Sigmoid colon (tissue), 7 donors: ENCODE data around the gene E2F6. TPM values are rescaled to one million over a fixed set of nuclear protein-coding genes. Genes with fewer than 3 reads are reported as not detected.

Experiments used
- DNase-seq: peaks from one replicate; pipeline ENCODE4 v3.0.0-alpha.2; 2019
- H3K27ac ChIP-seq, 4 donors: fragments of 200-600 bp; sonication (generic); one replicate each; pipeline ENCODE4 v1.5.1; 2016 to 2019; ENCODE audit warnings: mild to moderate bottlenecking in 1 of 4
- H3K27me3 ChIP-seq, 3 donors: fragments of 200-600 bp; sonication (generic); one replicate each; pipeline ENCODE4 v1.5.1; 2019; ENCODE audit warnings: mild to moderate bottlenecking in 1 of 3
- H3K36me3 ChIP-seq, 4 donors: fragments of 200-600 bp; sonication (generic); one replicate each; pipeline ENCODE4 v1.5.1; 2016 to 2019
- H3K4me1 ChIP-seq, 4 donors: fragments of 200-600 bp; sonication (generic); one replicate each; pipeline ENCODE4 v1.5.1; 2017 to 2019
- H3K4me3 ChIP-seq, 4 donors: fragments of 200-600 bp; sonication (generic); one replicate each; pipeline ENCODE4 v1.5.1; 2017 to 2019; ENCODE audit warnings: mild to moderate bottlenecking in 2 of 4, moderate library complexity in 1 of 4
- H3K9me3 ChIP-seq, 4 donors: fragments of 200-600 bp in 3 of 4; sonication (generic) in 3 of 4; one replicate each; pipeline versions ENCODE4 v1.5.1 to v1.6.1; 2013 to 2019
- EP300 ChIP-seq, 4 donors: sonication (generic); formaldehyde crosslinking; IDR thresholded peaks; one replicate each; pipeline ENCODE4 v1.6.1; 2017; ENCODE audit warnings: antibody characterized with exemption in 4 of 4
- POLR2A ChIP-seq, 2 donors: fragments of 450-650 bp; IDR thresholded peaks; one replicate each; pipeline ENCODE4 v1.6.1; 2016; ENCODE audit warnings: antibody characterized with exemption in 2 of 2, mild to moderate bottlenecking in 2 of 2, moderate library complexity in 2 of 2
- POLR2AphosphoS5 ChIP-seq, 4 donors: sonication (generic); formaldehyde crosslinking; IDR thresholded peaks; one replicate each; pipeline ENCODE4 v1.6.1; 2017; ENCODE audit warnings: antibody characterized with exemption in 4 of 4
- WGBS, 2 donors: extraction: QIAGEN DNeasy Blood & Tissue Kit; methylation state at CpG; one replicate each; pipeline ENCODE4 v1.1.7; 2013; 5-methylcytosine and 5-hydroxymethylcytosine counted together
- intact Hi-C: fragments of 100-400 bp; cut with DNase I; formaldehyde crosslinking; loops from one replicate; pipeline ENCODE4 v1.15.1; 2023
- polyA plus RNA-seq, 3 donors: library from polyadenylated mRNA; stranded (reverse); fragments of 200-250 nt; gene quantifications; one replicate each; pipeline ENCODE4 v1.2.3, GENCODE V29; 2013
- total RNA-seq, 4 donors: library from RNA; depleted of rRNA; stranded (reverse); fragments of >200 nt; gene quantifications; one replicate each; pipeline ENCODE4 v1.1.0, GENCODE V29; 2016
- TF ChIP-seq, protein P1 (sequence below), 4 experiments: fragments of 450-650 bp in 3 of 4; fragments of 200-600 bp in 1 of 4; IDR thresholded peaks; one replicate each; pipeline ENCODE4 v1.5.1; 2016 to 2019; ENCODE audit warnings: antibody characterized with exemption in 4 of 4, mild to moderate bottlenecking in 3 of 4, moderate library complexity in 2 of 4
- donor health status: healthy with polysubstance abuse.
- donor health status: Bipolar disorder and iron deficiency.
- donor health status: healthy.

E2F6 gene
- total and polyA plus RNA-seq, 7 donors, result 3.6 to 24.2 (median 11.8) TPM

DNA sequence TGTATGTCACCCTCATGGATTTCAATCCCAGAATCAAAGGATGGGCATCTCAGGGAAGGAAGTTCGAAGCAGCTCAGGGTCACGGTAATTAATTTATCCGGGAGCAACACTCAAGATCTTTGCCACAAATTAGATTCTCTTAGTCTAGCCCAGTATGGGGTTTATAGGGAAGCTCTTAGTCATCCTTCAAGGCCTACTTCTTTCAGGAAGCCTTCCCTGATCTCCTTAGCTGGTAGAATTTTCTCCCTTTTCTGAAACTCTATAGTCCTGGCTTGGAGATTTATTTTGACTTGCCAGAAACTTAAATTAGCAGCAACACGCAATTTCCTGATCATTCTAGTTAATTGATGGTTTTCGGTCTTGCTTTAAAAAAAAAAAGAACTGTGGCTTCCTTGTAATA is 47.4 kb upstream of the E2F6 start:
- DNase-seq, result no peak
- Histone ChIP-seq H3K4me3 (no peak overlapping the region), H3K4me1 (peaks cover 0 to 3% (median under 1%) of the 10 kb centered on the region in 4 donors), H3K27ac (no peak overlapping the region), H3K27me3 (no peaks in the 10 kb centered on the region), H3K9me3 (no peaks in the 10 kb centered on the region), H3K36me3 (no peaks in the 10 kb centered on the region)
- intact Hi-C loops, result no loop called here
- WGBS, 2 donors, result 95 to 96% methylated on average over 5 of the region's 5 CpGs
- TF ChIP-seq, protein P1, sequence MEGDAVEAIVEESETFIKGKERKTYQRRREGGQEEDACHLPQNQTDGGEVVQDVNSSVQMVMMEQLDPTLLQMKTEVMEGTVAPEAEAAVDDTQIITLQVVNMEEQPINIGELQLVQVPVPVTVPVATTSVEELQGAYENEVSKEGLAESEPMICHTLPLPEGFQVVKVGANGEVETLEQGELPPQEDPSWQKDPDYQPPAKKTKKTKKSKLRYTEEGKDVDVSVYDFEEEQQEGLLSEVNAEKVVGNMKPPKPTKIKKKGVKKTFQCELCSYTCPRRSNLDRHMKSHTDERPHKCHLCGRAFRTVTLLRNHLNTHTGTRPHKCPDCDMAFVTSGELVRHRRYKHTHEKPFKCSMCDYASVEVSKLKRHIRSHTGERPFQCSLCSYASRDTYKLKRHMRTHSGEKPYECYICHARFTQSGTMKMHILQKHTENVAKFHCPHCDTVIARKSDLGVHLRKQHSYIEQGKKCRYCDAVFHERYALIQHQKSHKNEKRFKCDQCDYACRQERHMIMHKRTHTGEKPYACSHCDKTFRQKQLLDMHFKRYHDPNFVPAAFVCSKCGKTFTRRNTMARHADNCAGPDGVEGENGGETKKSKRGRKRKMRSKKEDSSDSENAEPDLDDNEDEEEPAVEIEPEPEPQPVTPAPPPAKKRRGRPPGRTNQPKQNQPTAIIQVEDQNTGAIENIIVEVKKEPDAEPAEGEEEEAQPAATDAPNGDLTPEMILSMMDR (IDR thresholded peaks at IDR 0.05), result no peak
- TF ChIP-seq EP300 (IDR thresholded peaks at IDR 0.05) (no peak), POLR2AphosphoS5 (IDR thresholded peaks at IDR 0.05) (no peak), POLR2A (IDR thresholded peaks at IDR 0.05) (no peak)

DNA sequence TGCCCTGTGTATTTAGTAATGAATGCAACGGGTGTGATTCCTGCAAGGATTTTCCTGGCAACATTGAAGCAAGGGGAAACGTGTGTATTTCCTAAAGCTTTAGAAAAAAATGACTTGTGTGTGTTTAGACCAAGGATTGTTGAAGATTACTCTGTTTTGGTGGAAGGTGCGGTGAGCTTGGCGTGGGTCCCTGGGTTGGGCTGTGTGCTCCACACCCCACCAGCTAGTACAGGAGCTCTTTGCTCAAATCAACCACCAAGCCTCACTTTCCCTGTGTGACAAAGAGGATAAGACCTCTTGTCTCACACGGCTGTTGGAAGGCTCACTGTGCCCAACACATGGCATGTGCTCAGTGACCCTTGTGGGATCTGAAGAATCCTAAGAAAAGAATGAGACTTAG is 46.5 kb upstream of the E2F6 start:
- H3K27ac ChIP-seq, result no peak overlapping the region
- H3K4me1 ChIP-seq, result peaks cover 0 to 10% (median 1%) of the 10 kb centered on the region in 4 donors
- no peak overlapping the region for H3K4me3 ChIP-seq
- no peaks in the 10 kb centered on the region for H3K27me3 ChIP-seq
- H3K9me3 ChIP-seq, result no peaks in the 10 kb centered on the region
- TF ChIP-seq EP300 (IDR thresholded peaks at IDR 0.05), result no peak
- TF ChIP-seq POLR2A (IDR thresholded peaks at IDR 0.05), result no peak
- TF ChIP-seq, protein P1 (IDR thresholded peaks at IDR 0.05), result no peak
- no peak for TF ChIP-seq POLR2AphosphoS5 (IDR thresholded peaks at IDR 0.05)
- DNase-seq, result no peak
- no peaks in the 10 kb centered on the region for H3K36me3 ChIP-seq
- intact Hi-C loops, result no loop called here
- 64 to 73% methylated on average over 5 of the region's 5 CpGs for WGBS, 2 donors

DNA sequence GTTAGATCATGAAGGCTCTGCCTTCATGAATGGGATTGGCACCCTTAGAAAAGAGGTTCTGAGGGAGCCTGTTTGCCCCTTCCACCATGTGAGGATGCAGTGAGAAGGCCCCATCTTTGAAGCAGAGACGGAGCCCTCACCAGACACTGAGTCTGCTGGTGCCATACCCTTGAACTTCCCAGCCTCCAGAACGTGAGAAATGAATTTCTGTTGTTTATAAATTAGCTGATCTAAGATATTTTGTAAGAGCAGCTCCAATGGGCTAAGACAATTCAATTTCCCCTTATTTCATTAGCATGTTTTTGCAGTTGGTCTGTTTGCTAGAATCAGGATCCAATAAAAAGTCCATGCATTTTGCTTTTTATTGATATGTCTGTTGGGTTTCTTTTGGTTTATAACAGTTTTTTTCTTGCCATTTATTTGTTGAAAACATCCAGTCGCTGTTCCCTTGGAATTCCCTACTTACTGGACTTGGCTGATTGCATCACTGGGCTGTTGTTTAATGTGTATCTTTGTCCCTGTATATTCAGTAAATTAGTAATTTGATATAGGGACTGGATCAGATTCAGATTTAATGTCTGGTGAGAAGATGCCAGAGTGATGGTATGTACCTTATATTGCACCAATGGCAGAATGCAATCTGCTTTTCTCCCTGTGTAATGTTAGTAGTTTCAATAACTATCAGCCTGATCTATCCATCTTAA is 43.8 kb upstream of the E2F6 start:
- Histone ChIP-seq H3K36me3 (no peaks in the 10 kb centered on the region), H3K27me3 (no peaks in the 10 kb centered on the region), H3K4me1 (peaks cover 0 to 11% (median 1%) of the 10 kb centered on the region in 4 donors), H3K4me3 (no peak overlapping the region), H3K27ac (no peak overlapping the region), H3K9me3 (no peaks in the 10 kb centered on the region)
- no peak for DNase-seq
- intact Hi-C loops, result no loop called here
- 80 to 81% methylated on average over 3 of the region's 3 CpGs for WGBS, 2 donors
- TF ChIP-seq POLR2AphosphoS5 (IDR thresholded peaks at IDR 0.05), result no peak
- TF ChIP-seq POLR2A (IDR thresholded peaks at IDR 0.05), result no peak
- no peak for TF ChIP-seq EP300 (IDR thresholded peaks at IDR 0.05)
- TF ChIP-seq, protein P1 (IDR thresholded peaks at IDR 0.05), result no peak

DNA sequence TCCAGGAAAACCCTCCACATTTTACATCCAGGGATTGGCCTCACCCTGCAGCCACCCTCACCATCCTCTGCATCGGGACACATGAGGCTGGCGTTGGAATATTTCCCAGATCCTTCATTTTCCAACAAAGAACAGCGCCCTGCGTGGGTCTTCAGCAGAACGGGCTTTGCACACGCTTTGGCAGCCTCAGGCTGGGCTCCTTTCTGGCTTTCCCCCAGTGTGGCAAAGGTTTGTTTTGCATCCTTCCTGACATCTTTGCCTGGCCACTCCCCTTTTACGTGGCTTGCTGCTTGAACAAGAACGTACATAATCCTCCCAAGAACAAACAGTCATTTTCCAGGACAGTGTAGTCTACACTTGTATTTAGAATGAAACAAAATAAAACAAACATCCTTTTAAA is 42.3 kb upstream of the E2F6 start:
- Histone ChIP-seq H3K27ac (peak overlapping the region in 1 of 4 donors; percentile 11), H3K9me3 (no peaks in the 10 kb centered on the region), H3K27me3 (no peaks in the 10 kb centered on the region), H3K4me1 (peaks cover 0 to 11% (median 1%) of the 10 kb centered on the region in 4 donors), H3K36me3 (no peaks in the 10 kb centered on the region), H3K4me3 (no peak overlapping the region)
- intact Hi-C loops, result no loop called here
- WGBS, 2 donors, result 68 to 70% methylated on average over 8 of the region's 8 CpGs
- DNase-seq, result no peak
- TF ChIP-seq POLR2A (IDR thresholded peaks at IDR 0.05), result no peak
- no peak for TF ChIP-seq POLR2AphosphoS5 (IDR thresholded peaks at IDR 0.05)
- TF ChIP-seq, protein P1 (IDR thresholded peaks at IDR 0.05), result no peak
- no peak for TF ChIP-seq EP300 (IDR thresholded peaks at IDR 0.05)
